HG03521 (cell line): ENCODE data around the gene ALDH1A3.
"Not testable (repeated sequence)": the region's sequence is repeated elsewhere in the genome, so short reads cannot be mapped to it uniquely, and the experiment has no call there.

ENCODE experiments used
- ATAC-seq: cut with Tn5 transposase; IDR thresholded peaks from one replicate; pipeline ENCODE4 v1.9.1; 2021; ENCODE audit warnings: mild to moderate bottlenecking, moderate library complexity; ENCODE audit not compliant: unreplicated experiment

ALDH1A3 gene

GRCh38 chr15:100879464-100880138, at the start of gene ALDH1A3:
Gene ALDH1A3, plus strand, starts transcription at chr15:100879831. Its CDS starts 77 bp downstream, at chr15:100879908.
- ATAC-seq: peak; percentile 45

DNA sequence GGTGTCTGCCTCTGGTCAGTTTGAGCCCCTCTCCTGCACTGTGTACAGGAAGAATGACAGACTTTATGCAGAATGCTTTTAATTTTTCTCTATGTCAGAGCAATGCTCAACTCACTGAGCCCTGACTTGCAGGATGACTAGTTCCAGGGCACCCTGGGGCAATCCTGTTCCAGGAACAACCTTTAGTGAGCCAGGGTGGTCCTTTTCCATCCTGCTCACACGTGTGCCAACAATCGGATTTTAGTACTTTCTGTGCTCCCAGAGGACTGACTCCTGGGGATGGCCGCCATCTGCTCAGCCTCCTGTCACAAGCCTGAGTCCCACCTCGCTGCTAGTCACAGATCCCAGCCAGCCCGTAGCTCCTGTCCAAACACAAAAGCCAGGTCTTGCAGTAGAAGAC, 48.2 kb upstream of the ALDH1A3 start:
- ATAC-seq: no peak

DNA sequence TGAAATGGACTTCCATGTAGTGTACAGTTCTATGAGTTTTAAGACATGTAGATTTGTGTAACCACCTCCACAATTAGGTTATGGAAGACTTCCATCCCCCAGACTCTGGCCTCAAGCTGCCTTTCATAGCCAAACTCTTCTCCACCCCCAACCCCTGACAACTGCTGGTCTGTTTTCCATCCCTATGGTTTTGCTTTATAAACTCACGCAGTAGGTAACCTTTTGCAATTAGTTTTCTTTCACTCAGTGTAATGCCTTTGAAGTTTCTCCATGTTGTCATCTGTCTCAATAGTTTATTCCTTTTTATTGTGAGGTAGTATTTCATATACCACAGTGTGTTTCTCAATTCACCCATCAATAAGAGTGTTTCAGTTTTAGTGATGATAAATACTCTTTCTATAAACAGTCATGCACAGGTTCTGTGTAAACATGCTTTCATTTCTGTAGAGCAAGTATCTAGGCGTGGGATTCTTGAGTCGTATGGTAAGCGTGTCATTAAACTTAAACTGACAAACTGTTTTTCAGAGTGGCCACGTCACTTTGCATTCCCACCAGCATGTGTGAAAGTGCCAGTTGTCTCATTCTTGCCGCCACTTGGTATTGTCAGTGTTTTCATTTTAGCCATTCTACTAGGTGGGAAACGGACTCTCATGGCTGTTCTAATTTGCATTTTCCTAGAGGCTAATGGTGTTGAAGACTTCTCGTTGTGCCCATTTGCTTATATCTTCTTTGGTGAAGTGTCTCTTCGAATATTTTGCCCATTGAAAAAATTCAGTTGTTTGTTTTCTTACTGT, 47.3 kb upstream of the ALDH1A3 start:
- no peak for ATAC-seq

DNA sequence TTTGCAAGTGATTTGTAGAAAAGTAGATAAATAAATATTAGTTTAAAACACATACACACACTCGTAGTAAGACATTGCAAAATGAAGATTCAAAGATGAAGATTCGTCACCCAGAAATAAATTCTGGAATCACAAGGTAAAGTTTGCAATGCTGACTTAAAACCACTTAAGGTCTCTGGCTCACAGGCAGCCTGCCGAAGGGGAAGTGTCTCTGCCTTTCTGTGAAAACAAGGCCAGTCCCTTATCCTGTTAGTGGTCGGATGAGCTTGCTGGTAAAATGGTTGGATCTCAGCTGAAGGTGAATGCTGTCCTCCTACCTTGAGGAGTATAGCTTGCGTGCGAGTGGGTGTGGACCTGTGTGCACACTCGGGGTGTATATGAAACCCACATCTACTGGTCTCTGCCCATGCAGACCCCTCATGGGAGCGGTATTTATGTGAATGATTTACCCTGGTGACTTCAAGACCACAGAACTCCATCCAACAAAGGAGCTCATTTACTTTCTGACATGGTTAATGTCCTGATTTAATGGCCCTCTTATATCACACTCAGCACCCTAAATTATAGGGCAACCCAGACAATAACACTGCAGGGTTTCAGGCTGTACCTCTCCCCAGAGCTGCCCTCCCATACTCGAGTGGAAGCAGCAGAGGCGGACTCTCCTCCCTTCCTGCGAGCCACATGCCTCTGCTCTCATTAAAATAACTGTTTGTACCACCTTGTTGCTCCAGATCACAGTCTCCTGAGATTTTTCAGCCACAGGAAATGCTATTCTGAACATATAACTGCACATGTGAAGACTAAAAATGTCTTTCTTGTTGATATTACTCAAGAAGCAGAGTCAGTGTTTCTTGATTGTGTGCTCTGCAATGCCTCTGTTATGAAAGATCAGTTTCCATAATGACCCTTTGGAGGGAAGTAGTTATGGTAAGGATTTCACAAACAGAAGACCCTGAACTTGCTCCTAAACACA, 45.9 kb upstream of the ALDH1A3 start:
- no peak for ATAC-seq

GRCh38 chr15:100834731-100835130, 44.9 kb upstream of the ALDH1A3 start:
- ATAC-seq: no peak

DNA sequence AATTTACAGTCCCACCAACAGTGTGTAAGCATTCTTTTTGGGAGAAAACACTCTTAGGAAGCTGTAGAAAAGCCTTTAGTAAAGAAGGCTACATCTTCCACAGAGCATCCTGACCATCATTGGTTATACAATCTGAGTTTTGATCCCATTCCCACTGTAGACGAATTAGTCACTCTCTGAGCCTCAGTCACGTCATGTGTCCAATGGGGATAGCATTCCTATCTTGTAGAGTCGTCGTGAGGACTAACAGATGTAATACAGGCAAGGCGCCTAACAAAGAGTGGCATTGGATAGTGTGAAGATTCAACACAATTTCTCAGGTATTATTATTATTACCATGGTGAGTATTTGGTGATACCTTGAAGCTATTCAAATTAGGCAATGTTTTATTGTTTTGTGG, 44.0 kb upstream of the ALDH1A3 start:
- ATAC-seq: no peak

DNA sequence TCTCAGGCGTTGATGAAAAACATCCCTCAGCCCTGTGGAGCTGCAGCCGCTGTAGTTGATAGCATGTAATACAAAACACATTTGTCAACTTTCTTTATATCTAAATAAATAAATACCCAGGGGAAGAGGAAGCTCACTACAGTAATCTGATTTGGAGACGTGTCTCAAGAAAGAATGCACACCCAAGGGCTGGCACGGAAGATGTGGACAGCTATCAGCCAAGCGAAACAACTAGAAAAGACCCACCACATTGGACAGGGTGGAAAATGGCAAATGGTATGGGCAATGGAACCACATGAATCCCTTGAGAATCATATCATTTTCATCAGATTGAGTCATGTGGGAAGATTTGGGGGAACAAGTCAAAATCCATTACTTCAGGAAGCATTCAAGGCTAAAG, 43.1 kb upstream of the ALDH1A3 start:
- no peak for ATAC-seq

DNA sequence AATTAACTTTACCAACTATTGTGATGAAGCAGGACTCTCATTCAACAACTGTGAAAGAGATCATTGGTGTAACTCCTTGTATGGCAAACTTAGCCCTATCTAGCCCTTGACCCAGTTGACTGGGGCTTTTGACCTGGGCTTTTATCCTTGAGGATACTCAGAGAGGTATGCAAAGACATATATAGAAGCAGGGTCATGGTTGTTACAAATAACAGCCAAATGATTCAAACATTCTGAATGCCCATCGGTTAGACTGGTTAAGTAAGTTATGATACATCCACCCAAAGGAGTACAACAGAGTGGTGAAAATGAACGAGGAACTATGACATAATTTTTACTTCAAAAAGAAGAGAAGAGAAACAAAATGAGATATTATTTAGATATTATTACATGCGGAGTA, 38.2 kb upstream of the ALDH1A3 start:
- ATAC-seq: no peak

DNA sequence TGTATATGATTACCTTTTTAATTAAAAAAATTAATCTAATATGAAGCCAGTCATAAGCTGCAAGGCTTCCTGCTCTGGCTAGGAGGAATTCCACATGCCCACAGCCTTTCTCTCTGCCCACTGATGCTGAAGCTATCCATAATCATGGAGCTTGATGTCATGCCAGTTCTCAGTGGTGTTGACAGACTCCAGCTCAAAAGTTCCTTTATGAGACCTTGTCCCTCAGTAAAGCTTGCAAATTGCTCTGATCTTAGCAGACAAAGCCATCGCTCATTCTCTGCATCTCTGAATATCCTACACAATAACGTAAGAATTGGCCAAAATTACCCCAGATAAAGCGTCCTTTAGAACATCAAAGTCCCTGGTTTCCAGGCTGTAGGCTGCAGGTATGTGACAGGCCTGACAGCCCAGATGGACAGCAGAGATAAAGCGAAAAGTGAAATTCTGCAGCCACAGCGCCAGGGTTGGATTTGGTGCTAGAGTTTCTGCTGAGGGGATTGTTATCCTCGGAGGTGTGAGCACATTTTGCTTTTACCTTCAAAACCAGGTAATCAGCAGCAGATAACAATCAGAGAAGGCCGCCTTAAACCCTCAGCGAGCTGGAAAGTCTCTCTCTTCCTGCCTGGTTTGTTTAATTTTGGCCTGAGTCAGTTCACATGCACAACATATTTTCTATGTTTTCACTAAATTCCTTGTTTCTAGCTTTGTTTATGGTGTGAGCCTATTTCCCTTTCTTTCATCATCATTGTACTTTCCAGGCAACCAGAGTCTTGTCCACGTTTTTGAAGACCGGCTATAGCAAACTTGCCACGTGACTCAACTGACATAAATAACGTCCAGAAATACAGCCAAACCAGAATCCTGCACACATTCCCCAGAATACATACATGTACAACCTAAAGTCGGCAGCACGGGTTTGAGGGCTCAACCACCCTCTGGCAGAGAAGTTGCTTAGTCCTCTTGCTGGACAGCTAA, 36.6 kb upstream of the ALDH1A3 start:
- no peak for ATAC-seq

GRCh38 chr15:100844167-100844566, 35.5 kb upstream of the ALDH1A3 start:
- no peak for ATAC-seq

DNA sequence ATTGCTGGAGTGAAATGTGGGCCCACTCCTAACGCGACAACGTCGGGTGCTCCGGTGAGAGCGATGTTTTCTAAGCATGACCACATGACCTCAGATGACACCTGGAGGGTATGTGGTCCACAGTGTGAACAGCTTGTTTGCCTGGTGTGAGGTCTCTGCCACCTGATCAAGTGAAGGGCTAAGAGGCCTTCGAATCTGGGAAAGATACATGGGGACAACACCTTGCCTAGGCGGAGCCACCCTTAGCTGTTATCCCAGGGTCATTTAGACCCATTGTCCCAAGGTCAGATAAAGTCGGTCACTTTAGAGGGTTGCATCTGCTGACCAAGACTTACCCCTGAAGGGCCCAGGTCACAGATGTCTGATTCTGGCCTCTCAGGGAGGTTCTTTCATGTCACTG, 34.9 kb upstream of the ALDH1A3 start:
- ATAC-seq: no peak

GRCh38 chr15:100847194-100847593, 32.4 kb upstream of the ALDH1A3 start:
- ATAC-seq: no peak

DNA sequence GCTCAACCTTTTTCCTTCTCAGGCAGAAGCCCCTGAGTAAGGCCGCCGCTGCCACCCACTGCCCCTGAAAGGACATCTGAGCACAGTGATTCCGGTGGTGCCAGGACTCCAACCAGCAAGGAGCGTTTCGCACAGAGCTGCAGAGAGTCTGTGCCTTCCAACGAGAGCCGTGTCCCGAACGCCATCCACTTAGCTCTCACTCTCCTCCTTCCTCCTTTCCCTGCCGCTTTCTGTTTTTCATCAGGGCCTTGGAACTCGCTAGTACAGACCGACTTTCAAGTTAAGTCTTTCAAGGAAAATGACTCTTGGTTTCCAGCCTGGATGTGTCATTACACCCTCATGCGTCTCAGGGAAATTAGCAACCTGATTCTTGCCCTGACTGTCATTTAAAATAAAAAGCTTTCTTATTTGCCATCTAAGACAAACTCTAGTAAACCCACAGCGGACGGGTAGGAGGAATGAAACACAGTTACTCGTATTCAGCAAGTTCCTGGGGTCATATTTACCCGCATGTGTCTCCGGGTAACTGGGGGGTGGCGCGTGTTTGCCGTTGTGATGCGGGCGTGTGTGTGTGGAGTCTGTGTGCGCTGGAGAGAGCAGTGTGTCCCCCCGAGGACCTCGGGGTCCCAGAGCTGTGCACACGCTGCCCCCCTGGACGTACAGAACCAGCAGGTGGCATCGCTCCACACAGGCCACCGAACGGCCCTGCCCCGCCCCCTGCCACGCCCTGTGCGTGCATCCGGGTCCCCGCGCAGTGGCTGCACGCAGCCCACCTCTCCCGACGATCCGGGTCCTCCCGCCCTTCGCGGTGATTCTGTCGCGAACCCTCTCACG, 30.4 kb upstream of the ALDH1A3 start:
- ATAC-seq: no peak

DNA sequence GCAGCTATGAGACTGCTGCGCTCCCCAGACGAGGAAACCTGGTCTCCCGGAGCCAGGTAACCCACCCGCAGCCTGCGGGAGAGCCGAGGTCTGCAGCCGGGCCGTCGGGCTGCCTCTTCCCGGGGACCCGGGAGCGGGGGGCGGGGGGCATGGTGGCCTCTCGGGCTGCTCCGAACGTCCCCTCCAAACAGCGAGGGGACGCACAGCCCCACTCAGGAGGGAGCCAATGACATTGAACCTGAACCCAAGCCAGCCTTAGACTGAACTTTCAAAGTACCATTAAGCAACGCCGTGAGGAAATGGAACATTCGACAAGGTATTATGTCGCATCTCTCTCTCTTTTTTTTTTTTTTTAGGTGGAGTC, 29.8 kb upstream of the ALDH1A3 start:
- no peak for ATAC-seq

- not testable (repeated sequence) for ATAC-seq
These were observed 28.1 kb upstream of the ALDH1A3 start for GRCh38 chr15:100851428-100852015.

DNA sequence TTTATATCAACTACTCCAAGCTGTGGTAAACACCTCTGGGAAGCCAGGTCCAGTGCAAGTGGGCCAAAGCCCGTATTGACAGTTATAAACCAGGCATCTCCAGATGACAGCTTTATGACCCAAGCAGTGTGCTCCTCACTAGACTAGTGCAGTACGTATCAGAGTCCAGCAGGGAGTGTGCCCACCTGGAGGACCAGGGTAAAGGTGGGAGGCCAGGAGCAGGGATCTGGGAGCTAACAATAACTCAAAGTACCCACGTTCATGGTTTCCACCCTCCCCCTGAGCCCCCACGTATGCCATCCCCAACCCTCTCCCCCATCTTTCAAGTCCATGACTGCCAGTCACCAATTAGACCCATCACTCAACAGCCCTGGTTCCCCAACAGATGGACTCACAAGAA, 27.0 kb upstream of the ALDH1A3 start:
- ATAC-seq: no peak

DNA sequence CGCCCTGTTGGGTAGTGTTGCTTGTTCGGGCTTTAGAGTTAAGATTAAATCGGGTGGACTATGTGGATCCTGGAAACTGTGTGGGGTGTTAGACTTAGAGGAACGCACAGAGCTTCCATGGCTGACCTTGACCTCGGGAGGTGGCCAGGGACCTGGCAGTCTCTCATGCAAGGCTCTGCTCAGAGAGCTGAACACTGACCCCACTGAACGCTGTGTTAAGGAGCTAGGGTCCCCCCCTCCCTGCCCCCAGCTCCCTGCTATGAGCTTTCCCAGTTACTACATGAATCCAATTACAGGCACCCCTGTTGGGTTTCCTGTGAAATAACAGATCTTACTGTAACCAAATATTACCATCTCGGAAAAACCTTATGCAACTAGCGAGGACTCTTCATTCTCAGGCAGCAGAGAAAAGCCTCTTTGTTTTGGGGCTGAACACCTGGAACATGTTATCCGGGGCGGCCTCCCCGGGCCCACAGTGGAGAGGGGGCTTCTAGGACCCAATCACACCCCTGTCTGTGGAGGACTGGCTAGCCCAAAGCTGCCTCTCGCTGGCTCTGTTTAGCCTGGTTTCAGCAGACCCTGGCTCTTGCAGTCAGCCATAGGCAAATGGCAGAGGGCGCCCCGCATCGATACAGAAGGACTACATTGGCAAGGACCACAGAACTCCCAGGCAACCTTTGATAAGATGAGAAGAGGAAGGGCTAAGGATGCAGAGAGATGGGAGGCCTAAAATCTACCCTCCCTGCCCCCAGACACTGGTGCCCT, 25.8 kb upstream of the ALDH1A3 start:
- ATAC-seq: no peak

DNA sequence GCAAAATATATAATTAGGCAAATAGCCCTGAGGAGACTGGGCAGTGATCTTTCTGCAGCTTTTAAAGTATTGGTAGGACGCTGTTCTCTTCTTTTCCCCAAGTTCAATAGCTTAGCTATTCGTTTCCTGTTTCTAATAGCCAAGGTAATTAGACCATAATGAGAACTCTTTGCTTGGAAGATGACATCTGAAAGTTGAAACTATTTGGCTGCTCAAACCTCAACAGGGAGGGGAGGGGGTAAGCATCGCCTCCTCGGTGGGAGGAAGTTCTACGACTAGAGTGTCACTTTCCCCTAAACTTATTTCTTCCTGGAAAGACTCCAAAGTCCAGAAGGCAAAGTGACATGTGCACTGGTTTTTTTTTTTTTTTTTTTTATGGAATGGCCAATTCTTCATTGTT, 22.8 kb upstream of the ALDH1A3 start:
- no peak for ATAC-seq
